Brain pericyte (primary cell): ENCODE data around the gene ASNSD1.
"Not testable (repeated sequence)": the region's sequence is repeated elsewhere in the genome, so short reads cannot be mapped to it uniquely, and the experiment has no call there.

Source experiments
- DNase-seq: peaks from one replicate; pipeline ENCODE4 v3.0.0-alpha.2; 2012; ENCODE audit warnings: low read depth, low spot score

The ASNSD1 gene

DNA sequence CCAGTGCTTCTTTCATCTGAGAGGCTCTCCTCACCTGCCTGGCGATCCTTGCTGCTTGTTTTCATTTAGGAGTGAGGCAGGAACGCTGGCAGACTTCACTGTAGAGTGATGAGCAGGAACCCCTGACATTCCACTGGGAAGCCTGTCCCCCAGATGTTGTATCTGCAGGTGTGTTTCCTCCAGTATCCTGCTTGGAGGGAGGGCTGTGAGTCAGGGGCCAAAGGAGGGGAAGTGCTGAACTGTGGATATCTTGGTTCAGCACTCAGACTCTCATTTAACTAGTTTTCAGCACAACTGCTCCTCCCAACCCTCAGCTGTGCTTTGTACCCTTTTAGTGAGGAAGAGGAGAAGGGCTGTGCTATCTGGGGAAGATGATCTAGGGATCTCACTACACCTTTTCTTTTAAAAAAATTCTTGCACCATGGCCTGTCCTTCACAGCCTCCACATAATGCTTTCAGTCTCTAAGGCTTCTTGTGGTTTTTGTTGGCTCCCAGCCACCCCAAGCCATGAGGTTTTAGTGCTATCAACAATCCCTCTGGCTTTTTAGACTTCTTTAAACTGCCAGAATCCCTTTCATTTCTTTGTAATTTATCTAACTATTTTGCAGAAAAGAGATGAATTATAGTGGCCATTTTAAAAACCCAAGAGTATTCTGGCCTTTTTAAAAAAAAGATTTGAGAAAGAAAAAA, 24.4 kb downstream of the ASNSD1 start:
- no peak for DNase-seq

DNA sequence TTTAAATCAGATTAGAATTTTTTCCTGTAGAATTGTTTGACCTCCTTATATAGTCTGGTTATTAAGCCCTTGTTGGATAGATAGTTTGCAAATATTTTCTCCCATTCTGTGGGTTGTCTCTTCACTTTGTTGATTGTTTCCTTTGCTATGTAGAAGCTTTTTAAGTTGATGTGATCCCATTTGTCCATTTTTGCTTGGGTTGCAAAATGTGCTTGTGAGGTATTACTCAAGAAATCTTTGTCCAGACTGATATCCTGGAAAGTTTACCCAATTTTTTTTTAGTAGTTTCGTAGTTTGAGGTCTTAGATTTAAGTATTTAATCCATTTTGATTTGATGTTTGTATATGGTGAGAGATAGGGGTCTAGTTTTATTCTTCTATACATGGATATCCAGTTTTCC, 26.5 kb downstream of the ASNSD1 start:
- not testable (repeated sequence) for DNase-seq

DNA sequence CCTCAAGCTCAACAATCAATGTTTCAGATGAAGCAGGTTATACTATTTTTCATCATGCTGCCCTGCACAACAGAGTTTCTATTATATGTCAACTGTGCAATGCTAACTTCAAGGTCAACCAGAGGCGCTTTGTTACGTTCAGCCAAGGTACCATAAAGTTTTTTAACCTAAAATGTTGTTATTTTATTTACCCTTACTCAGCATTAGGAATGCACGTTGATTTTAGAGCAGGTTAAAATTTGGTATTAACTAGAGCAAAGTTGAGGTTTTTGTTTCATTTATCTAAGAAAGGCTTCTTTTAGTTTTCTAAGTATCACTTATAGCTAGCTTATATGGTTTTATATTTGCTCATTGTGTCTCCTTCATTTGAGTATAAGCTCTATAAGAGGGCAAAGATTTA, 35.0 kb downstream of the ASNSD1 start:
- DNase-seq = no peak

DNA sequence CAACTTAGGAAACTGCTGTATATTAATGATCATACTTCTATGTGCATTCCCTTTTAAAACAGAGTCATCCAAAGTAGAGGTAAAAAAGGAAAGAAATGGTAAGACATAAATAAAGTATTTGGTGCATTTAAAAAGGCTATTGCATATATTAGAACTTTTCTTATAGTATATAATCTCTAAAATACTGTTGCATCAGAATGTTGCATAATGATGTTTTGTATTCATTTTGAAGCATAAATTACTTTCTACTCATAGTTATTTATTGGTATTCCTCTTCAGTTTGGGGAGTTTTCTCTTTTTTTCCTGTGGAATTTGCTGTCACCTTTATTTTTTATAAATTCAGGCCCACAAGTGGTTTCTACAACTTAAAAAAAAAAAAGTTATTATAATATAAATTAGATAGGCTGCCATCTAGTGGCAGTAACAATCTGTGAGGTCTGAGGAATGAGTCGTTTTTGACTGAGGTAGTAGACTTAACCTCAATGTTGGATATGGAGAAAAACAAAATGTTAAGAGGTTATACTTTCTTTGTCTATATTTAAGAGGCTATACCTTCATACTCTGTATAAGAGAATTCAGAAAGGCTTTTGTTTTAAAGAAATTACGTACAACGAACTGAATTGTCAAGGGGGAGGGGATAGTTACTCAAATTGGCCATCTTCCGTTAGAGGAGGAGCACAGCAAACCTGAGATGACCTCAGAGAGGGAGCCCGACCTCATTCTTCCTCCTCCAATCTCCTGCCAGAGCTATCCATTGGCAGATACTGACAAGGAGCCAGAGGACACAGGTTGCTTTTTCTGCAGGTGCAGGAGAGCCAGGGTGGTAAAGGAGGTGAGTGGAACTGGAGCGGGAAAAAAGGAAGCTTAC, 37.0 kb downstream of the ASNSD1 start:
- no peak for DNase-seq

DNA sequence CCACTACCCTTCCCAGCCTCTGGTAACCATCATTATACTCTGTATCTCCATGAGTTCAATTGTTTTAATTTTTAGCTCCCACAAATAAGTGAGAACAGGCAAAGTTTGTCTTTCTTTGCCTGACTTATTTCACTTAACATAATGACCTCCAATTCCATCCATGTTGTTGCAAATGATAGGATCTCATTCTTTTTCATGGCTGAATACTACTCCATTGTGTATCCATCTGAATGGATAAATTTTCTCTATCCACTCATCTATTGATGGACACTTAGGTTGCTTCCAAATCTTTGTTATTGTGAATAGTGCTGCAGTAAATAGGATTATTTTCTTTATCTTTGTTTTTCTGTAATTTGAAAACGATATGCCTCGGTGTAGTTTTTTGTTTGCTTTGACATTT, 39.4 kb downstream of the ASNSD1 start:
- DNase-seq = no peak

DNA sequence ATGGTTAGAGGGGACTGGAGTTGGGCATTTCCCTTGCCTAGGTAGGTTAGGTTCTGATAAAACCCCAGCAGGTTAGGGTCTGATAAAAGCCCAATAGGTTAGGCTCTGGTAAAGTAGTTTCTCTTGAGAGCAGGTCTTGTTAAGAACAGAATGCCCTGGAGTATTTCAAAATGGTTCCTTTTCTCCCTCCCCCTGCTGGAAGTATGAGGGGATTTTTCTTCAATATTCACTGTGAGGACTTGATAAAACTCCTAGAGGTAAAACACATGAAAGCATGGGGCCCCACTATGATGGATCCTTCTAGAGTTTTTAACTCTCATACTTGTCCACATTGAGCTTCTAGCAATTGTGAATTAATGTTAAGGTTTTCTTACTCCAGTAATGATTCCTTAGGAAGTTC, 40.8 kb downstream of the ASNSD1 start:
- no peak for DNase-seq

DNA sequence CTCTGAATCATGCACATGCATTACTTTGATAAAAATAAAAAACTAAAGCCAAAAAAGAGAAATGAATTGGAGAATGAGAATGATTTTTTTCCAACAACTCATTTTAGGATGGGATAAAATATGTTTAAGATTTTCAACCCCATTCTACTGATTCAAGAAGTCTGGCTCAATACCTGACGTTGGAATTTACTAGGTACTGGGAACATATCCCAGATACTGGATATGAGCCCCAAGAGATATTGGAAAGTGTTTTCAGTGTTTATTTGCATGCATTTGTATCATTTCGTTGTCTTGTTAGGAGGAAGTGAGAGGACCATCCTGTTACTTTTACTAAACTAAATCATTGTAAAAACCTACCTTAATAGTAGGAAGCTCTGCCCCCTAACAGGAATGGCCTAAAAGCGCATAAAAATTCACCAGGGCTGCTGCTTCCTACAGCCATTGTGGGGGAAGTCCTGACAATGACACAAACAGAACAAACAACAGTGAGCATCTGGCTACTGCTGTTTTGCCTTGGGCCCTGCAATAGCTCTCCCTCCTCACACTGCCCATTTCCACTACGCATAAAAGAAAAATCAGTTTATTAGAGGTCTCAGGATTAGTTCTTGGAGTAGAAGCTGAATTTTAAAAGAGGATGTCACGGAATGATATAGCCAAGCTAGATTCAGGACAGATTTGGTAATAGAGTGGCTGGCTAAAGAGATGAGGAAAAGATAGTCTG, 48.4 kb downstream of the ASNSD1 start:
- DNase-seq = no peak

DNA sequence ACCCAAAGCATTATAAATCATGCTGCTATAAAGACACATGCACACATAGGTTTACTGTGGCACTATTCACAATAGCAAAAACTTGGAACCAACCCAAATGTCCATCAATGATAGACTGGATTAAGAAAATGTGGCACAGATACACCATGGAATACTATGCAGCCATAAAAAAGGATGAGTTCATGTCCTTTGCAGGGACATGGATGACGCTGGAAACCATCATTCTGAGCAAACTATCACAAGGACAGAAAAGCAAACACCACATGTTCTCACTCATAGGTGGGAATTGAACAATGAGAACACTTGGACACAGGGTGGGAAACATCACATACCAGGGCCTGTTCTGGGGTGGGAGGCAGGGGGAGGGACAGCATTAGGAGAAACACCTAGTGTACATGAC, 56.3 kb downstream of the ASNSD1 start:
- not testable (repeated sequence) for DNase-seq

DNA sequence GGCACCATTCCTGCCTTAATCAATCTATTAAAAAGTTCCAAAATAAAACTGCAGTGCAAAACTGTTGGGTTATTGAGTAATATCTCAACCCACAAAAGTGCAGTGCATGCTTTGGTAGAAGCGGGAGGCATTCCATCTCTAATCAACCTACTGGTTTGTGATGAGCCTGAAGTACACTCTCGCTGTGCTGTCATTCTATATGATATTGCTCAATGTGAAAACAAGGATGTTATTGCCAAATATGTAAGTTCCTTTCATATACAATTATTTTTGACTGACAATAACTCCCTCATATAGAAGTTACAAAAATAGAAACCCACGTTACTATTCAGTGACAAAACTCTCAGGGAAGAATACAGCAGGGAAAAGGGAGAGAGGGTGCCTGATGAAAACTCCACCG, 58.3 kb downstream of the ASNSD1 start:
- DNase-seq = no peak
